ENCODE measurements around the gene ZNF646.

DNA sequence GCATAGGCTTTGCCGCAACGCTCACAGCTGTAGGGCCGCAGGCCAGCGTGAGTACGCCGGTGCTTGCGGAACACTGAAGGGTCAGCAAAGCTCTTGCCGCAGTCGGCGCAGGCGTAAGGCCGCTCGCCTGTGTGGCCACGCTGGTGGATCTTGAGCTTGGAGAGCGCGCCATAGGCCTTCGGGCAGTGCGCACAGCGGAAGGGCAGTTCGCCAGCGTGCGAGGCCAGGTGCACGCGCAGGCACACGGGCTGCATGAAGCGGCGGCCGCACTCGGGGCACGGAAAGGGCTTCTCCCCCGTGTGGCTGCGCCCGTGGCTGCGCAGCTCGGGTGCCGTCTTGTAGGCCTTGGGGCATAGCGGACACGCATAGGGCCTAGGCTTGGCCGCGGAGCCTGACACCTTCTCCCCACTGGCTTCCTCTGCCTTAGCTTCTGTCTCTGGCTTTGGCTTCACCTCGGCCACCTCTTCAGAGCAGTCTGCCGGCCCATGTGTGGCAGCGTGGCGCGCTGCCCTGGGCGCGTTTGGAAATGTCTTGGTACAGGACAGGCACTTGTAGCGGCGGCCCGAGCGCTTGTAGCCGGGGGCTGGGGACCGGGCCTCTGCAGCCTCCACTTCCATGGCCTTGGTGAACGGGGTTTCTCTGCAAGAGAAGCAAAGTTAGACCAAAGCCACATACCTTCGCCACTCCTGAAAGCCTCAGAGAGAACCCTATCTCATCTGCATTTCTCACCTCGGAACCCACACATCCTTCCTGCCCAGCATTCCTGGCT is 10.2 kb upstream of the ZNF646 start:
- TF ChIP-seq, protein P1, sequence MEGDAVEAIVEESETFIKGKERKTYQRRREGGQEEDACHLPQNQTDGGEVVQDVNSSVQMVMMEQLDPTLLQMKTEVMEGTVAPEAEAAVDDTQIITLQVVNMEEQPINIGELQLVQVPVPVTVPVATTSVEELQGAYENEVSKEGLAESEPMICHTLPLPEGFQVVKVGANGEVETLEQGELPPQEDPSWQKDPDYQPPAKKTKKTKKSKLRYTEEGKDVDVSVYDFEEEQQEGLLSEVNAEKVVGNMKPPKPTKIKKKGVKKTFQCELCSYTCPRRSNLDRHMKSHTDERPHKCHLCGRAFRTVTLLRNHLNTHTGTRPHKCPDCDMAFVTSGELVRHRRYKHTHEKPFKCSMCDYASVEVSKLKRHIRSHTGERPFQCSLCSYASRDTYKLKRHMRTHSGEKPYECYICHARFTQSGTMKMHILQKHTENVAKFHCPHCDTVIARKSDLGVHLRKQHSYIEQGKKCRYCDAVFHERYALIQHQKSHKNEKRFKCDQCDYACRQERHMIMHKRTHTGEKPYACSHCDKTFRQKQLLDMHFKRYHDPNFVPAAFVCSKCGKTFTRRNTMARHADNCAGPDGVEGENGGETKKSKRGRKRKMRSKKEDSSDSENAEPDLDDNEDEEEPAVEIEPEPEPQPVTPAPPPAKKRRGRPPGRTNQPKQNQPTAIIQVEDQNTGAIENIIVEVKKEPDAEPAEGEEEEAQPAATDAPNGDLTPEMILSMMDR (IDR thresholded peaks at IDR 0.05), result no peak
- no peak for TF ChIP-seq POLR2A (IDR thresholded peaks at IDR 0.05)
- TF ChIP-seq POLR2AphosphoS5 (IDR thresholded peaks at IDR 0.05), result no peak

Measured in prostate gland (tissue), 2 donors.